ENCODE measurements around the gene RAB7B.
"Not testable (repeated sequence)": the region's sequence is repeated elsewhere in the genome, so short reads cannot be mapped to it uniquely, and the experiment has no call there.

Gene RAB7B

GRCh38 chr1:206002871-206003801 is at the start of gene RAB7B:
TSS of gene RAB7B (minus strand) at chr1:206003395. CDS start at chr1:205994135, 9,260 bp downstream.
- DNase-seq, result no peak

- not testable (repeated sequence) for DNase-seq
Observed at GRCh38 chr1:206052231-206052865, 49.2 kb upstream of the RAB7B start.

- no peak for DNase-seq
Observed at GRCh38 chr1:206050655-206051235, 47.5 kb upstream of the RAB7B start.

GRCh38 chr1:206049919-206050600 is 46.9 kb upstream of the RAB7B start:
- DNase-seq, result no peak

GRCh38 chr1:206049293-206049692 is 46.1 kb upstream of the RAB7B start:
- DNase-seq, result no peak

GRCh38 chr1:206048582-206048981 is 45.4 kb upstream of the RAB7B start:
- DNase-seq, result no peak

GRCh38 chr1:206047271-206047670 is 44.1 kb upstream of the RAB7B start:
- DNase-seq, result no peak

- no peak for DNase-seq
Observed at GRCh38 chr1:206041640-206042039, 38.4 kb upstream of the RAB7B start.

GRCh38 chr1:206040328-206040727 is 37.1 kb upstream of the RAB7B start:
- no peak for DNase-seq

GRCh38 chr1:206039046-206039973 is 36.1 kb upstream of the RAB7B start:
- DNase-seq, result no peak

GRCh38 chr1:206037581-206037980 is 34.4 kb upstream of the RAB7B start:
- DNase-seq, result no peak

- no peak for DNase-seq
Observed at GRCh38 chr1:206036663-206037455, 33.7 kb upstream of the RAB7B start.

- no peak for DNase-seq
Observed at GRCh38 chr1:206035027-206035426, 31.8 kb upstream of the RAB7B start.

- no peak for DNase-seq
Observed at GRCh38 chr1:206032380-206033140, 29.4 kb upstream of the RAB7B start.

GRCh38 chr1:206030714-206031113 is 27.5 kb upstream of the RAB7B start:
- no peak for DNase-seq

- DNase-seq, result no peak
Observed at GRCh38 chr1:206030191-206030590, 27.0 kb upstream of the RAB7B start.

GRCh38 chr1:206029484-206029883 is 26.3 kb upstream of the RAB7B start:
- DNase-seq, result no peak

GRCh38 chr1:206025283-206025820 is 22.2 kb upstream of the RAB7B start:
- no peak for DNase-seq

- DNase-seq, result no peak
Observed at GRCh38 chr1:206023695-206024094, 20.5 kb upstream of the RAB7B start, which contains the start of gene CTSE. TSS of gene CTSE (minus strand) at chr1:206023895. CDS start at chr1:206023791, 104 bp downstream.

- DNase-seq, result no peak
Observed at GRCh38 chr1:206022766-206023165, 19.6 kb upstream of the RAB7B start.
